Measurements from ENCODE around the gene MIGA1. TPM values are rescaled to one million over a fixed set of nuclear protein-coding genes. Genes with fewer than 3 reads are reported as not detected.

The MIGA1 gene
- total and polyA plus RNA-seq, 2 of the 13 experiments (the other 11 are each of a cell fraction or from before 2014, with no cell fraction given), result 3.8 to 6.6 TPM

GRCh38 chr1:77888781-77889642 lies 109.6 kb downstream of the MIGA1 start (continued):
- no peak for TF ChIP-seq ETV5 (CRISPR knock-in tag; IDR thresholded peaks at IDR 0.05; ENCODE audit: borderline replicate concordance)
- 0 out of 2 replicates have a peak, but pooled peaks have one; percentile 36 for TF ChIP-seq ZNF441 (CRISPR knock-in tag; IDR thresholded peaks at IDR 0.05; ENCODE audit: borderline replicate concordance)
- no peak for TF ChIP-seq MXD3 (CRISPR knock-in tag; IDR thresholded peaks at IDR 0.05)
- TF ChIP-seq ZNF773 (CRISPR knock-in tag; IDR thresholded peaks at IDR 0.05; ENCODE audit: borderline replicate concordance), result 0 out of 2 replicates have a peak, but pooled peaks have one; percentile 70
- TF ChIP-seq ZNF17 (CRISPR knock-in tag; IDR thresholded peaks at IDR 0.05), result no peak
- TF ChIP-seq HNRNPK (IDR thresholded peaks at IDR 0.05; ENCODE audit: low read depth, low read length, poor library complexity, severe bottlenecking), result peak; percentile 31
- peak; percentile 24; the same call in 1 of the 2 replicates for TF ChIP-seq CSRNP1 (CRISPR knock-in tag; IDR thresholded peaks at IDR 0.05)
- TF ChIP-seq ASH2L (IDR thresholded peaks at IDR 0.05; ENCODE audit: insufficient read length, low read depth, low read length), result peak; percentile 12
- 0 out of 2 replicates have a peak, but pooled peaks have one; percentile 60 for TF ChIP-seq KAT7 (CRISPR knock-in tag; IDR thresholded peaks at IDR 0.05; ENCODE audit: borderline replicate concordance)
- 0 out of 2 replicates have a peak, but pooled peaks have one; percentile 11 for TF ChIP-seq ZNF44 (CRISPR knock-in tag; IDR thresholded peaks at IDR 0.05)
- TF ChIP-seq GABPB1 (CRISPR knock-in tag; IDR thresholded peaks at IDR 0.05), result peak; percentile 24; the same call in 1 of the 2 replicates
- TF ChIP-seq KDM2A (CRISPR knock-in tag; IDR thresholded peaks at IDR 0.05; ENCODE audit: borderline replicate concordance, low read depth), result peak; percentile 47; the same call in 1 of the 2 replicates
- peak; percentile 41; the same call in 1 of the 2 replicates for TF ChIP-seq HOXA3 (CRISPR knock-in tag; IDR thresholded peaks at IDR 0.05)
- TF ChIP-seq, protein P1, sequence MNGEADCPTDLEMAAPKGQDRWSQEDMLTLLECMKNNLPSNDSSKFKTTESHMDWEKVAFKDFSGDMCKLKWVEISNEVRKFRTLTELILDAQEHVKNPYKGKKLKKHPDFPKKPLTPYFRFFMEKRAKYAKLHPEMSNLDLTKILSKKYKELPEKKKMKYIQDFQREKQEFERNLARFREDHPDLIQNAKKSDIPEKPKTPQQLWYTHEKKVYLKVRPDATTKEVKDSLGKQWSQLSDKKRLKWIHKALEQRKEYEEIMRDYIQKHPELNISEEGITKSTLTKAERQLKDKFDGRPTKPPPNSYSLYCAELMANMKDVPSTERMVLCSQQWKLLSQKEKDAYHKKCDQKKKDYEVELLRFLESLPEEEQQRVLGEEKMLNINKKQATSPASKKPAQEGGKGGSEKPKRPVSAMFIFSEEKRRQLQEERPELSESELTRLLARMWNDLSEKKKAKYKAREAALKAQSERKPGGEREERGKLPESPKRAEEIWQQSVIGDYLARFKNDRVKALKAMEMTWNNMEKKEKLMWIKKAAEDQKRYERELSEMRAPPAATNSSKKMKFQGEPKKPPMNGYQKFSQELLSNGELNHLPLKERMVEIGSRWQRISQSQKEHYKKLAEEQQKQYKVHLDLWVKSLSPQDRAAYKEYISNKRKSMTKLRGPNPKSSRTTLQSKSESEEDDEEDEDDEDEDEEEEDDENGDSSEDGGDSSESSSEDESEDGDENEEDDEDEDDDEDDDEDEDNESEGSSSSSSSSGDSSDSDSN (CRISPR knock-in tag; IDR thresholded peaks at IDR 0.05), result peak; percentile 72
- no peak for TF ChIP-seq ZMYM2 (CRISPR knock-in tag; IDR thresholded peaks at IDR 0.05)
- TF ChIP-seq BRCA1 (CRISPR knock-in tag; IDR thresholded peaks at IDR 0.05), result peak; percentile 37; the same call in 1 of the 2 replicates

Measured in HepG2 (cell line).